GM21390 (cell line): ENCODE results near the gene TBX4.

Source experiments
- ATAC-seq: cut with Tn5 transposase; IDR thresholded peaks from one replicate; pipeline ENCODE4 v1.9.1; 2021; ENCODE audit not compliant: unreplicated experiment

The TBX4 gene

DNA sequence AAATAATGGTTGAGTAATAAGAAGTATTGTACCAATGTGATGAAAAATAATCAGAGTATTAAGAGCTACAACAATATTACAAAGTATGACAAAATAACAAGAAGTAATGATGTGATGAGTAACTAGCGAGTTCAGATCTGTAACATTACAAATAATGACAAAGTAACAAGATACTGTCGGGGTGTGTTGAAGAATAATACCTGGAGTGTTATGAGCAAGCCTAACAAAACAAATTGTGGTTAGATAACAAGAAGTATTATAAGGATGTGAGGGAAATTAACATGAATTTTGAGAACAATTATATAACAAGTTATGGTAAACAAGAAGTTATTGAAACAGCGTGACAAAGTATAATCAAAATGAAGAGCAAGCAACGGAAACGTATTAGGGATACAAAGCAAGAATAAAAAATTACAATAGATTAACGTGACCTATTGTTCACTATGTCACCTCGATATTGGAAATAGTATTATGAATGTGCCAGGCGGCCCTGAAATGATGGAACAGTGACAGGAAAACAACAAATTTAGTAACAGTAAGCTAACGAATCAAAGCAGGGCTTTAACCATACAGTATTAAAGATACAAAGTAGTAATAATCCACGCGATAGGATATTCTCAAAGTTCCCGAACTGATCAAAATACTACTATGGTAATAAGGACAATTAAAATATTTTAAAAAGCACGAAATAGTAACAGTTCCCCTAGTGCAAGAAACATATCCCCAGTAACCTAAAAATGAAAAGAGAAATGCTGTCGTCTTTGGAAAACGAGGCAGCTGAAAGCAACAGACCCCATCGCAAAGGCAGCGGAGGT is 1.6 kb downstream of the TBX4 start:
- ATAC-seq, result no peak

DNA sequence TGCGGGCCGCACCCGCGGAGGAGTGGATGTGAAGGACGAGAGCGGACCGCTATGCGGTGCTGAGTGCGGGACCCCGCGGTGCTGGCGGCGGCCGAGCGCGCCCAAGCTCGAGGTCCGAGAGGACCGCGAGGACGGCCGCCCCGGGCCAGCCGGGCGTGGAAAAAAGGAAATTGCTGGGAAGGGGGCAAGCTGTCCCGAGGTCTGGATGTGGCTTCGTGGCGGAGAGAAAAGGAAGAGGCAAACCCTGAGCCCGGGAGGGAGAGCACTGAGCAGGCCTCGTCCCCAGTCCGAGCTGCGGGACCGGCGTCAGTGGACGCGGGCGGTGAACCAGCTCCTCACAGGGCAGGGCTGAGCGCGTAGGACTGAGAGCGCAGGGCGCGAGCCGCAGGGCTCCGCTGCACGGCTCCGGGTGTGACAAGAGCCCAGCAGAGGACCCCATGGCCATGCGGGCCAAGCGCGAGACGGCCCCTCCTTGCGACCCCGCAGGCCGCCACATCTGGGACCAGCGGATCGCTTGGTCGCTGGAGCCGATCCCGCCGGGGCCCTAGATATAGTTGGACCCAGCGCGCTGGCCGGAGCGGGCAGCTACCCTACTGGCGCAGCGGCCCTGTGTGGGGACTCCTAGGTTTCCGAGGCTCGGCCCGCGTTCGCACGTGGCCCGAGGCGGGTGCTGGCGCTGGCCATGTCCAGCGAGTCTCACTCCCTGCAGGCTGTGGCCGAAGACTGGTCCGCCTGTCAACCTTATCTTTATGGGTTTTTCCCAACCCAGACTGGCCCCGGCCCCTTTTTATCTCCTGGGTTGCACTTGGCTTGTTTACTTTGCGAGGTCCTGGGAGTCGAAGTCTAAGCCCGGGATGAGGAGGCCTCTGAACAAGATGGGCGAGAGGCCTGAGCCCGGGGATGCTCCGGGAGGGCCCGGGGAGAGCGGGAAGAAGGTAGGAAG is 2.4 kb downstream of the TBX4 start:
- ATAC-seq, result no peak

DNA sequence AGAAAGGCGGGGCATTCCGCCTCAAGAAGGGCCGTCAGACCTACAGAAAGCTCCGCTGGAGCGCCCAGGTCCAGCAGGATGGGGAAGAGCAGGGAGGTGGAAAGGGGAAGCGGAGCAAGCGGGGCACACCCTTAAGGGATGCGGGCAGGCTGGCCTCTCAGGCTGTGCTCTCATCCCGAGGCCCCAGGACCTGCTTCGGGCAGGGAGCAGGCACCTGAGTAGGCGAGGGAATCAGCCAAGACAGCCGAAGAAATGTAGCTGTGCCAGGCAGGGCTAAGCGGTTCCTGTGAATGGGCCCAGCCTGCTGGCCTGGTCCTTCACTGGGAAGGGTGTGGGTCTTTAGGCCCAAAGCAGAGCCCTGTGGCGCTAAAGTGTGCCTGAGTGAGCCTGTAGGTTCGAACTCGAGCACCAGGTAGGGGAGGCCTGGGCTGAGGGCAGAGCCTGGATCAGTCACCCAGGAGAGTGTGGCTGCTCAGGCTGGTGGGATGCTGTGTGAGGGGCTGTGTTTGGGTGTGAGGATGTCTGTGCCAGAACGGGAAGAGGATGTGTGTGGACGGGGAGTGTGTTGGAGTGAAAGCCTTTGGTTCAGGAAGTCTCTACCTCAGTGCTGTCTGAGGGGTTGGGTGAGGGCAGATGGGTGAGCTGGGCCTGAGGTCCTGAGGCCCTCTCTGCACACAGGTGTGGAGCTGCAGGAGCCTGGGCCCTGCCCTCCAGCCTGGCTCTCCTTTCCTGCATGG is 3.3 kb downstream of the TBX4 start:
- ATAC-seq, result no peak

DNA sequence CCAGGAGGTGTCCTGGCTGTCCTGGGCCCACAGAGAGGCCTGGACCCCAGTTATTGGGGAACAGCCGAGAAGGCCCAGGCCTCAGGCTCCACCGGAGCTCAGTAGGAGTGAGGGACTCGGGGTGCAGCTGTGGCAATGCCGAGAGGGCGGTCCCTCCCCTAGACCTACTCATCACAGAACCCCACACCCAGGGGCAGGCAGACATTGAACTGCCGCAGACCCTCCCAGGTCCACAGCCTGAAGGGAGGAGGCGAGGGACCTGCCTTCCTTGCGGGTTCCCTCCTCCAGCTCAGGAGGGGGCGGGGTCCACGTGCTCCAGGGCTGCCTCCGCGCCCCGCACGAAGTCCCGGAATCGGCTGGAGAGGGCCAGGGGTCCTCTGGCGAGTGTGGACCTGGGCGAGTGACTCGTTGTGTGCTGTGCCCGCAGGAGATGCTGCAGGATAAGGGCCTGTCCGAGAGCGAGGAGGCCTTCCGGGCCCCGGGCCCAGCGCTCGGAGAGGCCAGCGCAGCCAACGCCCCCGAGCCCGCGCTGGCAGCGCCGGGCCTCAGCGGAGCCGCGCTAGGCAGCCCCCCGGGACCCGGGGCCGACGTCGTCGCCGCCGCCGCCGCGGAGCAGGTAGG is 3.9 kb downstream of the TBX4 start:
- no peak for ATAC-seq

DNA sequence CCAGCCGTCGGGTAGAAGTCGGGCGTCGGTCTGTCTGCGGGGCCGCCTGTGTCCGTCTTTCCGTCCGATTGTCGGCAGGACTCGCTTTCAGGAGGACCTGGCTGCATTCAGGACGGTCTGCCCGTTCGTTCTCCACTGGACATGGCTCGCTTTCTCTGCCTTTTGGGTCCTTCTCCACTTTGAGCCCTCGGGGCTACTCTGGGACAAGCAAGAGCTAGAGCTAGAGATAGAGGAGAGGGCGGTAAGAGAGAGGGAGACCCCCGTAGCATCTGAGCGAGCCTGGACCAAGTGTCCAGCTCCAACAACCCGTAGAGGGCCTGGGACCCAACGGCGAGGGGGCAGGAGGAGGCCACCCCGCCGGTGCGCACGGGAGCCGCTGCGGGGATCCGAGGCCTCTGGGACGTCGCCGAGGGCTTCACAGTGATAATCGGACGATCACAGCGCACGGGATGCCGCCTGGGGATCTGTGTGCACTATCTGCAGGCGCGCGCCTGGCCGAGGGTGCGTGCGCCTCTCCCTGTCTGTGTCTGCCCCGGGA is 4.5 kb downstream of the TBX4 start:
- no peak for ATAC-seq

DNA sequence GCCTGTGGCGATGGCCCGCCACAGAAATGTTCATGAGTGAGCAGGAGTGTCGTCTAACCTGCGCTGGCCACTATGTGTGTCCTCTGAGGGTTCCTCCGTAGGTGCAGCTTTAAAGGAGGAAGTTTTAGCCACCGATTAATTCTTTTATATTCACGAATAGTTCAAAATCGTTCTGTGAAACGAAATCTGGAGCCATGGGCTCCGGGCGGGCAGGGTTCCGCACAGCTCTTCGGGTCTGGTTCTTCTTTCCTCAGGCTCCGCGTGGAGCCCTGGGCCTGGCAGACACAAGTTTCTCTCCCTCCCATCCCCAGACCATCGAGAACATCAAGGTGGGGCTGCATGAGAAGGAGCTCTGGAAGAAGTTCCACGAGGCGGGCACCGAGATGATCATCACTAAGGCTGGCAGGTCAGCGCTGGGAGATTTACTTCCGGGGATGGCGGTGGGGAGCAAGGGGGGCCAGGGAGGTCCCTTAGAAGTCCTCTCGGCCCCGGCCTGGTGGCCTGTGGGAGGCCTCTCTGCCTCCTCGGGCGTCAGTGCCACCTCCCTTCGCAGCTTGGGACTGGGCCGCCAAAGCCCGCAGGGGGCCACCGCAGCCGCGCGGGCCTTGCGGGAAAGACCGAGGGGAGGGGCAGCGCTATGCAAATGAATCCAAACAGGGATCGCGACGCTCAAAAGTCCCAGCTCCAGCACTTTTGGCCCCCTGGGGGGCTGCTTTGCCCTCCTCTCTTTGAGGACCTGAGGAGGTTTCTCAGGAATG is 5.2 kb downstream of the TBX4 start:
- no peak for ATAC-seq

DNA sequence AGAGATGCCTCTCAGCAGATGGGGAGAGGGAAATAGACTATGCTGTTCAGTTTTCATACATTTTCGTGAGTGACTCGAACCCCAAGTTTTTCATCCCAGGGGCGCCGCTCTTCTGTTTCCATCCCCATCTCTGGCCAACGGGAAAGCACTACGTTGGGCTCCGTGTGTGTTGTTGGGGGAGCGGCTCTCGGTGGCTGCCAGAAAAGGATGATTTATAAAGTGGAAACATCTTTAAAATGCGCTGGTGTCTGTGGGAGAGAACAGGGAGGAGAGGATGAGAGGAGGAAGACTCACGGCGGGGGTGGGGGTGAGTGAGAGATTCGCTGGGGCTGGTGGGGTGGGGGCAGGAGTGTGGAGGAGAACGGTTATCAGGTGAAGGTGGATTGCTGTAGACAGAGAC is 5.8 kb downstream of the TBX4 start:
- ATAC-seq, result no peak

DNA sequence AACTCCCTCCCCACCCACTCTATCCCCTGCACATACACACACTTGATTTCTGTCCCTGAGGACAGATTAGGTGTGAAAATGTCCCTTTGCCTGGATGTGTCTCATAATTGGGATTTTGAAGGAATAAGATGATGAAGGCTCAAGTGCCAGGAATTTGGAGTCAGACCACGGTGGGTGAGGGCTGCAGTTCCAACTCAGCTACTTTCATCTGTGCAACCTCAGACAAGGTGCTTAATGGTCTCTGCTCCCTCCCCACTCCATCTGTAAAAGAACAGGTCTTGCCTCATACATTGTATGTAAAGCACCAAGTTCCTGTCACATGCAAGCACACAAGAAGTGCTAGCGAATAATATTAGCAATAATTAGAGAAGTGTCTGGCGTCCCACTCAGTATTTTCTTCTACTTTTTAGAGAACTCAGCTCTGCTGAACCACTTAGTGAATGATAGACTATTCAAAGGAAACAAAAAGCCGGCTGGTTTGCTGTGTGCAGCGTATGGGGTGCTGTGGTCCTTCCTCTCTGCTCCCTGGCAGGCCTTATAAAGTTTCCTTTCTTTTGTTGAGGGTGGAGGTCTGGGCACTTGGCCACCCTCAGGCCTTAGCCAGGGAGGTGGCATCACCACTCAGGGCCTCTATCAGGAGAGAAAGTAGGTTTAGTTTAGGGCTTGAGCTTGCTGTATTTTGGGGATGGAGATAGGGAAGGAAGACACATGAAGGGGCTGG is 6.4 kb downstream of the TBX4 start:
- ATAC-seq, result no peak

DNA sequence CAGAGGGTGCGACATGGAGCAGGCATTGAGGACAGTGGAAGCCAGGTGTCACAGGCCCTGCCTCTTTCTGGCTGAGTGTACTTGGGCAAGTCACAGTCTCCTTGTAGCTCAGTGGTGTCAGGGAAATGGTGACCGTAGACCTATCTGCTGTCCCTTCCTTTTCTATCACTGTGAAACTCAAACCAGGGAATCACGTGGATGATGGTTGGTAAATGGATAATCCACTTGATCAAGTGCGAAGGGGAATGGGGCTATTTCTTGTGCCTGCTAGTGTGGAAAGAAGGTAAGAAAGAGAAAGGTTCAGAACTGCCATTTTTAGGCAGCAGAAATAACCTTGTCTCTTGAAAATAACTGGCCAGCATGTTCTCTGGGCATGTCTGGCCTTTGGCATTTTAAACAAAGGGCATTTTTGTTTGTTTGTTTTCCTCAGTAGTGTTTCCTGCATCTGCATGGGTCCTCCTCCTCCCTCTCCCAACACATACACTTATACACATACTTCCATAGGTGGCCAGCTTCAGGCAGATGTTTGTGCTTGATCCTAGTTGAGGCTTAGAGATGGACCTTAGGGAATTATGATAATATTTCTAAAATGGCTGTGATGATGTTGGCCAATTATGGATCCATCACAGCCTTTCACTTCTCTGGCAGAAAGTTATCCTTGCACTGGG is 7.1 kb downstream of the TBX4 start:
- ATAC-seq, result no peak

DNA sequence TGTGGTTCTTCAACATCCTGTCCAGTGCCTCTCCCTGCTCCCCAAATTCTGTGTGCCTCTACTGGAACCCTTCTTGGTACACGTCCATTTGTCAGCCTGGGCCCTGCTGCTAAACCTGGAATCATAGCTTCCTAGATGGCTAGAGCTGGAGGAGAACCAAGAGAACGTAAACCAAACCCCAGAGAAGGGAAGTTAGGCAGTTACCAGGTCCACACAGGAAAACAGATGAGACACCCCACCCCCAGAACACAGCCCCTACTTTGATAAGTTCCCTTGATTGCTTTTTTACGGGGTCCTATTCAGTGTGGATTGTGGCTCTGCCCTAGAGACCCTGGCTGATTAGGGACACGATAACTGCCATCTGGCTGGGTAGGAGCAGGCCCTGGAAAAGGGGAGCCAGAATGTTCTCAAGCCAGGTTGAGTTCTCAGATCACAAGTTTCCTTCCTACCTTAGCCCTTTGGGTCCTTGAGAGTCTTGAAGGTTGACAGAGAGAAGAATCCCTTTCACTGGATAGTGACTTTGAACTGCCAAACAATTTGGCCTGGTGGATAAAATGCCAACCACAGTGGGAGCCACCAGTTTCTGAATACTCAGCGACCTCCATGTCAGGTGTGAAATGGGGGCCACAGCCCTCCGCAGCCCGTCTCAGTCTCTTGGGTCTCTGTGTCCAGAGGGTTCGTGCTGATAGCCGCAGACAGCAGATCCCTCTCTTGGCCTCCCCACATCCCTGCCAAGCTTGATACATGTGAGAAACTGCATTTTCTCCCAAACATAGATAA is 7.9 kb downstream of the TBX4 start:
- no peak for ATAC-seq

DNA sequence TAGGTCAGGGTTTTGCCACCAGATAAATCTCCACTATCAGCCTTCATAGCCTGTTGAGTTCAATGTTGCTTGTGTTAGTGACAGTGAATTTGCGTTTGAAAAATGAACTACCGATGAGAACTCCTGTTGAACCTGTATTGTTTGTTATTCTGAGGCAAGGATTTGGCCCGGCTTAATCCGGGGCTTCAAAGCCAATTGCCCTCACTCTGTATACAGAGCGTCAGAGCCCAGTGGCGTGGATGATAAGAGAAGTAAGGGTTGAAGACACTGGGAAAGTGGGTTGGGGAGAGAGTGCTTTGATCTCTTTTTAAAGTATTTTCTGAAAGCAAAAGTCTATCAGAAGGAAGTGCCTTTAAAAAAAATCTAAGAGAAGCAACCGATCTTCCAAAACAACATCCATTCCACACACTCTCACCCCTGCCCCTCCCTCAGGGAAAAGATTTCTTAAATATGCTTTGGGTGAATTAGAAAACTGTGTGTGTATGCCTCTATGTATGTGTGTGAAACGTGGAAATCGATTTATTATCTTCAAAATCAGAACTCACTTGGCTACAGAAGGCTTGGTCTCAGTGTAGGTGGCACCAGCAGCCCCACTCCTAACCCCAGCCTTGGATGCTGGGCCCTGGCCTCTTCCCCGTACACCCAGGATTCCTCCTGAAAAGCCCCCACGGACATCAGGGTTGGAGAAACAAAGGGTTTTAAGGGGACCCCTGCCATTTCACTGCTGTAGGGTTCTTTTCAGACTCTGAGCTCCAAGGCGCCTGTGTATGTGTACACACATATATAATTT is 8.8 kb downstream of the TBX4 start:
- ATAC-seq, result no peak

DNA sequence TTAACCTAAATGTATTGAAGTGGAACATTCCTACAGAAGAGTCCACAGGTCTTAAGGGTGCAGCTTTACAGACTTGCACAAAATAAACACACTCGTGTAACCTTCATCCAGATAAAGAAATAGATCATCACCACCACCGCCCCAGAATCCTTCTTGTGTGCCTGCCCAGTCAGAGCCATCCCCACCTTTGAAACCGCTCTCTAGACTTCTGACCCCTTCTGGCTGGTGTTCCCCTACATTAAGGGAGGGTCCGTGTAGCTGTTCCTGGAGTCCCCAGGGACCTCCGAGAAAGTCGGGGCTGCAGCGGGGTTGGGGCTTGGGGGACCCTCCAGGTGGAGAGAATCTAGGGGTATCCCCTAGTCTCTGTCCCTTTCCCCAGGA is 9.4 kb downstream of the TBX4 start:
- no peak for ATAC-seq

DNA sequence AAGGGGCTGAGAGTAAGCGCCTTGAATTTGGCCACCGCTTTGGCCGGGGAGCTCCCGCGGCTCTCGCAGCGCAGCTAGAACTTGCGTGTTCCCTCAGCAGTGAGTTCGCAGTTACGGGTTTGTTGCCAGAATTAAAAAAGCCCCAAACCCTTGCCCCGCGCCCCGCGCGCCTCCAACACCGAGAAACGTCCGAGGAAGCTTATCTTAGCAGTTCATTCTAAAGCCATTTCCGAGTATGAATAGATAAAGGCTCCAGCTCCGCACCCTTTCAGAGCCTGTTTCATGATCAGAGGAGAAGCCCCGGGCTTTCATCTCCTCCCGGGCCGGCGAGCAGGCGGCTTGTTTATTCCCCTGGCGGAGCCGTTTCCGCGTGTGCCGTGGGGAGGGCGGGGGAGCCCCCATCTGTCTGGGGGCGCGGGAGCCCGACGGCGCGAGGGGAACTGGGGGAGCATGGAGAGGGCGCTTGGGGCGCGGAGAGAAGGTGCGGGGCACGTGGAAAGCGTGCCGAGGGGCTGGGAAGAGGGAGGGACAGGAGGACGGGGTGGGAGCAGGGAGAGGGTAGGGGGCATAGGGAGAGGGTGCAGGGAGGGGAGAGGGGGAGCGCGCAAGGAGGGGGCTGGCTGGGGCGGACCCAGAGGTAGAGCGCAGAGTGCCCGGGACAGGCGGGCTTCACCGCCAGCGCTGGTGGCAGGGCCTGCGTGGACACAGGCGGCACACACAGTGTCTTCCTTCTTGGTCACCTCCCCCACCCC is 9.9 kb downstream of the TBX4 start:
- no peak for ATAC-seq

DNA sequence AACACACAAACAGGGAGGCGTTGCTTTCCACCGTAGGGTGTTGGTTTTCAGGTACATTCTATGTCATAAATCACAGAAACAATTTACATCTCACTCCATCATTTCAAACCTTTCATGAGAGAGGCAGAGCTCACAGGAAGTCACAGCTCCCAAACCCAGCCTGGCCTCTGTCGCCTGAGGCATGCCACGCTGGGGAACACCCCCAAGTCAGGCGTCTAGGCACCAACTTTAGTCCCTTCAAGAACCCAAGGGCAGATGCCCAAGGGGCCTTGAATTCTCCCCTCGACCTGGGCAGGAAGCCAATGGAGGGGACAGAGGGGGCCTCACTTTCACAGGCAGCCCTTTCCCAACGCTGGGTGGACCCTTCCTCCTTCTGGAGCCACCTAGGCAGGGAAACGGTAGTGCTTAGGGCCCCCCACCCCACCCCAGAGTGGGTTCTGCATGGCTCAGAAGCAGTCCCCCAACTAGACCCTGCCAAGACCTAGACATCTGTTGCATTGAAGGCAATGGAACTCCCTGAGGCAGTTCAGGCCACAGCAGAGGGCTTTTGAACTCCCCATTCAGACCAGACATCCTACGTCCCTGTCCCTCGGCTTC is 10.6 kb downstream of the TBX4 start:
- no peak for ATAC-seq

DNA sequence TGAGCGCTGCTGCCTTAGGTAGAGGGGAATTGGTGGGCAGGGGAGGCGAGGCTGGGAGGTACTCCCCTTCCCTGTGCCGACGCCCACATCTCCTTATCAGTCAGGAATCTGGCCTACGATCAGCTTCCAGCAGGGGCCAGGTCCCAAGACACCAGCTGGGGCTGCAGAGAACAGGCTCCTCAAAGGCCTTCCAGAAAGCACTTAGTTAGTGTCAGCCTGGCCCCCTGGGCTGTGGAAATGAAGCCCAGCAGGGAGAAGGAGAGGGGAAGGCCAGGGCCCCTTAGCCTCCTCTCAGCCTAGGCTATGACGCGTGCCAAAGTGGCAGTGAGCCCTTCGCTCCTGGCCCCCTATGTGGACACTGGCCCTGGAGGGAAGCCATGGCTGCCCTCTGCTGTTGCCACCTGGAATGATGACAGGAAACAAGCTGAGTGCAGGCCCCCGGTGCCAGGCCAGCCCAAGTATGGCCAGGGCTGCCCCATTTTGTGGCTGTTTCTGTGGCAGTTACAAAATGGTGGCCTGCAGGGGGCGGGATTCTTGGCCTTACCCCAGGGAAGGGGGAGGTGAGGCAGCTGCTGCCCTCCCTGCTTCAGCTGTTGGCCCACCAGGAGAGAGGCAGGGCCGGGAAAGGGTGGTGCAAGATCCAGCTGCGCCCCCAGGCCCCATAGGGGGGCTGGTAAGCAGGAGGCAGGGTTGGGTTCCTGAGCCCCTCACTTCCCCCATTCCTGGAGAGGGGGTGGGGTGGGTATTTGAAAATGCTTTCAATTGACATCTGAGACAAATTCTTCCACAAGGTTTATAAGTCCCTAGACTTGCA is 11.3 kb downstream of the TBX4 start:
- no peak for ATAC-seq
